H1 (cell line): ENCODE measurements around the gene AKAP9. TPM values are rescaled to one million over a fixed set of nuclear protein-coding genes. Genes with fewer than 3 reads are reported as not detected.

Experiments
- CTCF ChIA-PET: fragments of 300-600 bp; sonication (Branson Sonifier 250); formaldehyde crosslinking; loops from one replicate; lab custom pipeline; 2021; ENCODE audit not compliant: partially characterized antibody; lab: Charles Lee
- POLR2A ChIA-PET: fragments of 300-600 bp; sonication (Branson Sonifier 250); formaldehyde crosslinking; loops from one replicate; lab custom pipeline; 2021; ENCODE audit warnings: inconsistent platforms; ENCODE audit not compliant: partially characterized antibody; lab: Charles Lee
- DNase-seq, 2 experiments: peaks; one replicate each; pipeline versions ENCODE4 v3.0.0 to v3.0.0-alpha.2; 2010 to 2022; ENCODE audit warnings: low spot score in 2 of 2, low read depth in 1 of 2, mixed read lengths in 1 of 2
- FAIRE-seq: peaks from 2 replicates; lab custom pipeline; 2011; peaks lifted over from hg19 to GRCh38; lab: Jason Lieb, UNC
- H2AFZ ChIP-seq: 2 replicates; pipeline ENCODE4 v1.8.1; 2012; ENCODE audit warnings: low read length, inconsistent platforms
- H2AK5ac ChIP-seq: 2 replicates; pipeline ENCODE4 v1.6.1; 2013; ENCODE audit warnings: low read depth, low read length
- H2BK120ac ChIP-seq: replicated peaks from 2 replicates; pipeline ENCODE3; 2013; ENCODE audit warnings: low read depth, low read length, inconsistent platforms
- H2BK12ac ChIP-seq: 2 replicates; pipeline ENCODE4 v1.6.1; 2013; ENCODE audit warnings: low read depth, low read length
- H2BK15ac ChIP-seq: 2 replicates; pipeline ENCODE4 v1.6.1; 2013; ENCODE audit warnings: low read length
- H2BK20ac ChIP-seq: 2 replicates; pipeline ENCODE4 v1.6.1; 2013; ENCODE audit warnings: low read length
- H2BK5ac ChIP-seq: 2 replicates; pipeline ENCODE4 v1.6.1; 2013; ENCODE audit warnings: low read depth, low read length
- H3K14ac ChIP-seq: 2 replicates; pipeline ENCODE4 v1.6.1; 2013; ENCODE audit warnings: inconsistent platforms; ENCODE audit not compliant: insufficient read length
- H3K18ac ChIP-seq: 2 replicates; pipeline ENCODE4 v1.6.1; 2013; ENCODE audit warnings: low read length; ENCODE audit errors: extremely low read depth
- H3K23ac ChIP-seq: 2 replicates; pipeline ENCODE4 v1.6.1; 2013; ENCODE audit warnings: inconsistent platforms; ENCODE audit not compliant: insufficient read length
- H3K23me2 ChIP-seq: 2 replicates; pipeline ENCODE4 v1.6.1; 2013; ENCODE audit warnings: low read depth, low read length
- H3K27ac ChIP-seq: 2 replicates; pipeline ENCODE4 v1.6.1; 2011; ENCODE audit warnings: low read depth, low read length, inconsistent platforms
- H3K27me3 ChIP-seq, 4 experiments: replicated peaks in 1 of 4; 1 replicate in 1 of 4; 2 replicates in 3 of 4; pipeline versions ENCODE4 v1.6.1 to v1.8.1; 2011 to 2013; ENCODE audit warnings: low read length in 3 of 4, mild to moderate bottlenecking in 3 of 4, inconsistent platforms in 2 of 4, mixed read lengths in 2 of 4, moderate library complexity in 1 of 4; ENCODE audit not compliant: control insufficient read depth in 3 of 4, insufficient read depth in 3 of 4; ENCODE audit errors: extremely low read depth in 1 of 4
- H3K36me3 ChIP-seq, 4 experiments: 2 replicates each; pipeline versions ENCODE4 v1.6.1 to v1.8.1; 2011 to 2013; ENCODE audit warnings: mild to moderate bottlenecking in 4 of 4, low read length in 3 of 4, moderate library complexity in 2 of 4, control low read depth in 1 of 4, inconsistent platforms in 1 of 4; ENCODE audit not compliant: insufficient read depth in 4 of 4, control insufficient read depth in 2 of 4
- H3K4ac ChIP-seq: replicated peaks from 2 replicates; pipeline ENCODE3; 2013; ENCODE audit warnings: low read length, low read depth, mixed read lengths, inconsistent platforms; ENCODE audit not compliant: insufficient read length
- H3K4me1 ChIP-seq, 4 experiments: replicated peaks in 1 of 4; 1 replicate in 1 of 4; 2 replicates in 3 of 4; pipeline versions ENCODE4 v1.6.1 to v1.8.1; 2011 to 2013; ENCODE audit warnings: low read length in 3 of 4, inconsistent platforms in 2 of 4, mixed read lengths in 1 of 4; ENCODE audit not compliant: insufficient read depth in 4 of 4, control insufficient read depth in 3 of 4
- H3K4me2 ChIP-seq, 2 experiments: 2 replicates each; pipeline versions ENCODE4 v1.6.1 to v1.8.1; 2011 to 2013; ENCODE audit warnings: low read depth in 2 of 2, low read length in 2 of 2, control low read depth in 1 of 2, inconsistent platforms in 1 of 2, mild to moderate bottlenecking in 1 of 2; ENCODE audit not compliant: insufficient read depth in 1 of 2
- H3K4me3 ChIP-seq, 4 experiments: fragments of 200-600, 300-600 bp in 1 of 4; sonication (generic), shearing (Covaris generic), sonication (Bioruptor Twin) in 1 of 4; 2 replicates each; pipeline versions ENCODE4 v1.5.1 to v1.8.1; 2011 to 2016; ENCODE audit warnings: low read length in 4 of 4, low read depth in 3 of 4, control low read depth in 2 of 4, inconsistent platforms in 2 of 4, mild to moderate bottlenecking in 2 of 4, mixed read lengths in 1 of 4, moderate library complexity in 1 of 4; ENCODE audit not compliant: insufficient read depth in 2 of 4; ENCODE audit errors: extremely low read depth in 1 of 4
- H3K56ac ChIP-seq: replicated peaks from 2 replicates; pipeline ENCODE3; 2013; ENCODE audit warnings: low read depth, mild to moderate bottlenecking, mixed read lengths, low read length, inconsistent platforms; ENCODE audit not compliant: insufficient read length
- H3K79me1 ChIP-seq: 2 replicates; pipeline ENCODE4 v1.6.1; 2013; ENCODE audit warnings: low read depth, low read length, control low read depth
- H3K79me2 ChIP-seq, 2 experiments: 2 replicates each; pipeline versions ENCODE4 v1.6.1 to v1.8.1; 2012 to 2013; ENCODE audit warnings: low read length in 2 of 2, mild to moderate bottlenecking in 2 of 2, inconsistent platforms in 1 of 2; ENCODE audit not compliant: insufficient read depth in 2 of 2, control insufficient read depth in 1 of 2
- H3K9ac ChIP-seq, 4 experiments: replicated peaks in 1 of 4; 1 replicate in 1 of 4; 2 replicates in 3 of 4; pipeline versions ENCODE4 v1.6.1 to v1.8.1; 2011 to 2013; ENCODE audit warnings: low read depth in 3 of 4, low read length in 3 of 4, control low read depth in 2 of 4, mild to moderate bottlenecking in 2 of 4, moderate library complexity in 2 of 4, inconsistent platforms in 1 of 4; ENCODE audit errors: extremely low read depth in 1 of 4
- H3K9me3 ChIP-seq, 2 experiments: 2 replicates each; pipeline versions ENCODE4 v1.6.1 to v1.8.1; 2012 to 2013; ENCODE audit warnings: mild to moderate bottlenecking in 2 of 2, moderate library complexity in 2 of 2, control low read depth in 1 of 2, inconsistent platforms in 1 of 2, low read depth in 1 of 2, low read length in 1 of 2, mixed read lengths in 1 of 2; ENCODE audit not compliant: insufficient read depth in 2 of 2
- H4K20me1 ChIP-seq, 2 experiments: replicated peaks in 1 of 2; 2 replicates each; pipeline versions ENCODE3 to v1.8.1; 2011 to 2013; ENCODE audit warnings: inconsistent platforms in 2 of 2, low read length in 2 of 2, mild to moderate bottlenecking in 1 of 2; ENCODE audit not compliant: insufficient read depth in 2 of 2, control insufficient read depth in 1 of 2
- H4K5ac ChIP-seq: 2 replicates; pipeline ENCODE4 v1.6.1; 2013; ENCODE audit warnings: low read length, low read depth, mixed read lengths, inconsistent platforms; ENCODE audit not compliant: insufficient read length
- H4K8ac ChIP-seq: 2 replicates; pipeline ENCODE4 v1.8.0; 2013; ENCODE audit warnings: mild to moderate bottlenecking, moderate library complexity, low read length, inconsistent platforms; ENCODE audit not compliant: insufficient read depth; ENCODE audit errors: extremely low read depth
- H4K91ac ChIP-seq: replicated peaks from 2 replicates; pipeline ENCODE3; 2013; ENCODE audit warnings: low read length, mixed read lengths, inconsistent platforms; ENCODE audit not compliant: insufficient read length
- BCL11A ChIP-seq, 2 experiments: IDR thresholded peaks; one replicate each; pipeline ENCODE4 v1.6.1; 2011; ENCODE audit warnings: low read depth in 2 of 2, low read length in 2 of 2, mild to moderate bottlenecking in 2 of 2
- BRCA1 ChIP-seq: IDR thresholded peaks from 2 replicates; pipeline ENCODE4 v1.6.1; 2012; ENCODE audit warnings: low read depth, low read length, improper control_type of control experiment
- CBX5 ChIP-seq: fragments of 300-800, 300-1000 bp; sonication (generic); IDR thresholded peaks from 2 replicates; pipeline ENCODE4 v1.7.1; 2016; ENCODE audit warnings: antibody characterized with exemption, low read length, low read depth
- CEBPB ChIP-seq: IDR thresholded peaks from 2 replicates; pipeline ENCODE4 v1.6.1; 2012; ENCODE audit warnings: low read depth, low read length
- CHD2 ChIP-seq: IDR thresholded peaks from 2 replicates; pipeline ENCODE4 v1.6.1; 2012; ENCODE audit warnings: low read length, improper control_type of control experiment
- HDAC6 ChIP-seq: IDR thresholded peaks from one replicate; pipeline ENCODE4 v1.7.1; 2012; ENCODE audit warnings: low read depth, mild to moderate bottlenecking, inconsistent platforms, low read length, moderate library complexity
- JUND ChIP-seq: IDR thresholded peaks from 2 replicates; pipeline ENCODE4 v1.6.1; 2011; ENCODE audit warnings: mild to moderate bottlenecking, improper control_type of control experiment, low read length
- POLR2A ChIP-seq, 2 experiments: IDR thresholded peaks; 1 replicate in 1 of 2; 2 replicates in 1 of 2; pipeline ENCODE4 v1.6.1; 2011; ENCODE audit warnings: low read depth in 2 of 2, low read length in 2 of 2, mild to moderate bottlenecking in 2 of 2; ENCODE audit errors: control extremely low read depth in 1 of 2
- SIRT6 ChIP-seq: IDR thresholded peaks from one replicate; pipeline ENCODE4 v1.7.1; 2012; ENCODE audit warnings: low read length, inconsistent platforms
- TAF1 ChIP-seq: IDR thresholded peaks from 2 replicates; pipeline ENCODE4 v1.6.1; 2011; ENCODE audit warnings: mild to moderate bottlenecking, low read depth, low read length
- TAF7 ChIP-seq: optimal IDR thresholded peaks from 2 replicates; pipeline ENCODE3; 2011; ENCODE audit warnings: low read depth, mild to moderate bottlenecking, inconsistent platforms, low read length, moderate library complexity, borderline replicate concordance
- WGBS, 2 experiments: shearing (Covaris generic) in 1 of 2; methylation state at CpG; one replicate each; pipeline versions ENCODE4 v1.1.6 to v1.1.7; 2013 to 2015; ENCODE audit warnings: low lambda C conversion rate in 2 of 2, mixed read lengths in 2 of 2, inconsistent platforms in 1 of 2, low coverage in 1 of 2, missing lambda C conversion rate in 1 of 2; ENCODE audit not compliant: insufficient replicate concordance in 2 of 2, insufficient coverage in 1 of 2, insufficient read length in 1 of 2; ENCODE audit errors: extremely low coverage in 1 of 2, missing lambda C conversion rate in 1 of 2; 5-methylcytosine and 5-hydroxymethylcytosine counted together
- polyA plus RNA-seq, 7 experiments: library from polyadenylated mRNA; depleted of rRNA in 3 of 7; stranded (reverse) in 5 of 7; unstranded in 2 of 7; fragments of >200 nt in 5 of 7; fragments of 200-250 nt in 2 of 7; gene quantifications; 1 replicate in 5 of 7; 2 replicates in 1 of 7; 4 replicates in 1 of 7; pipeline versions ENCODE4 v1.2.1 to v1.2.3, GENCODE V29; 2011 to 2013; ENCODE audit warnings: missing spikeins in 2 of 7, mixed read lengths in 2 of 7
- total RNA-seq: library from RNA; stranded (reverse); fragmentation: NEBNext Ultra II Directional; extraction: Animal tissue kit (Norgen Biotek cat#: 25700); gene quantifications from 2 replicates; pipeline ENCODE4 v1.2.1, GENCODE V29; 2021
- TF ChIP-seq, protein P1 (sequence below): IDR thresholded peaks from 2 replicates; pipeline ENCODE4 v1.6.1; 2012; ENCODE audit warnings: inconsistent platforms

Gene AKAP9
- total and polyA plus RNA-seq, 2 of the 8 experiments (the other 6 are each of a cell fraction or from before 2014, with no cell fraction given): 6.2 to 26.3 TPM

DNA sequence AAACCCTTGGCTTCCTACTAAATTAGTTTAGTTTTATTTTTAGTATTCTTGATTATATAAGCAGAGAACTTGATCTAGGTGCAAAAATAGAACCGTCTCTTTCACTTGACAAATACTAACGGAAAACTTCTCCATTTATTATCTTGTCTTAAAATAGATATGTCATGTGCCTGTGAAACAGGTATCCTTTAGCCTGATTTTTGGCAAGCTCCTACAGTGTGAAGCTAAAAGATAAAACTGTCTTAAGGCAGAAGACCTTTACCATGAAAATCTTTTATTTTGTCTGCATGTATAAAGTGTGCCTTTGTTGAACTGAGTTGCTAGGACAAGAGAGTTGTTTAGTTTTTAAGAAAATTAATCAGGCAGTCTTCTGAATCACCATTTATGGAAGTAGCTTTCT is 103.0 kb downstream of the AKAP9 start:
- Histone ChIP-seq H3K9me3 (no peaks in the 10 kb centered on the region), H3K14ac (no peak overlapping the region), H3K23me2 (no peaks in the 10 kb centered on the region), H3K27ac (no peak overlapping the region), H2BK15ac (no peak overlapping the region), H3K79me1 (no peaks in the 10 kb centered on the region), H4K91ac (no peak overlapping the region), H2BK5ac (no peak overlapping the region), H4K5ac (no peak overlapping the region), H3K9ac (no peak overlapping the region), H3K4me3 (no peak overlapping the region), H3K23ac (no peak overlapping the region), H3K18ac (no peak overlapping the region), H3K4me1 (no peaks in the 10 kb centered on the region), H2AFZ (no peak overlapping the region), H3K4ac (no peak overlapping the region), H3K36me3 (peaks cover 0 to 36% (median 5%) of the 10 kb centered on the region in 4 experiments; a peak in 2 of 8 replicates), H2BK20ac (no peak overlapping the region), H4K20me1 (no peaks in the 10 kb centered on the region), H2BK12ac (no peak overlapping the region), H3K79me2 (no peaks in the 10 kb centered on the region), H2AK5ac (no peak overlapping the region), H3K4me2 (no peak overlapping the region), H3K27me3 (no peaks in the 10 kb centered on the region), H4K8ac (no peak overlapping the region), H3K56ac (no peak overlapping the region), H2BK120ac (no peak overlapping the region)
- no peak for TF ChIP-seq CBX5
- TF ChIP-seq, protein P1, sequence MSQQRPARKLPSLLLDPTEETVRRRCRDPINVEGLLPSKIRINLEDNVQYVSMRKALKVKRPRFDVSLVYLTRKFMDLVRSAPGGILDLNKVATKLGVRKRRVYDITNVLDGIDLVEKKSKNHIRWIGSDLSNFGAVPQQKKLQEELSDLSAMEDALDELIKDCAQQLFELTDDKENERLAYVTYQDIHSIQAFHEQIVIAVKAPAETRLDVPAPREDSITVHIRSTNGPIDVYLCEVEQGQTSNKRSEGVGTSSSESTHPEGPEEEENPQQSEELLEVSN: no peak
- no peak for TF ChIP-seq CHD2
- TF ChIP-seq POLR2A (IDR thresholded peaks at IDR 0.05; ENCODE audit: control extremely low read depth in 1 of 2, low read depth in 2 of 2, low read length in 2 of 2): no peak
- no peak for TF ChIP-seq BRCA1
- TF ChIP-seq JUND: no peak
- no peak for TF ChIP-seq TAF1
- TF ChIP-seq SIRT6: no peak
- TF ChIP-seq BCL11A (IDR thresholded peaks at IDR 0.05; ENCODE audit: low read depth in 2 of 2, low read length in 2 of 2): no peak
- no peak for TF ChIP-seq TAF7
- TF ChIP-seq HDAC6: no peak
- no peak for TF ChIP-seq CEBPB
- no peak for FAIRE-seq
- 86% methylated on average over 2 of the region's 2 CpGs; no CpG with 5 or more reads in 1 of the 2 experiments for WGBS, 2 experiments
- CTCF ChIA-PET: no interaction called here
- no peak for DNase-seq
- POLR2A ChIA-PET: no interaction called here
